Left lung (tissue), 10 donors: ENCODE results near the gene SLC6A9. TPM values are rescaled to one million over a fixed set of nuclear protein-coding genes. Genes with fewer than 3 reads are reported as not detected.

ENCODE experiments used
- ATAC-seq: fragments of 200-7000 bp; cut with Tn5 transposase; one replicate; pipeline ENCODE4 v1.9.1; 2020; ENCODE audit warnings: moderate library complexity
- DNase-seq, 4 donors: peaks; one replicate each; pipeline ENCODE4 v3.0.0-alpha.2; 2013 to 2020
- H3K27ac ChIP-seq, 2 donors: fragments of 200-600 bp; sonication (generic) in 1 of 2; one replicate each; pipeline versions ENCODE4 v1.5.0 to v1.8.0; 2020 to 2021
- H3K27me3 ChIP-seq, 2 donors: fragments of 200-600 bp; sonication (generic) in 1 of 2; one replicate each; pipeline versions ENCODE4 v1.5.0 to v1.8.0; 2020 to 2021
- H3K36me3 ChIP-seq, 2 donors: fragments of 200-600 bp; sonication (generic) in 1 of 2; one replicate each; pipeline versions ENCODE4 v1.5.0 to v1.8.0; 2020 to 2021
- H3K4me1 ChIP-seq, 2 donors: fragments of 200-600 bp; one replicate each; pipeline ENCODE4 v1.8.0; 2021
- H3K4me3 ChIP-seq, 2 donors: fragments of 200-600 bp; sonication (generic) in 1 of 2; one replicate each; pipeline versions ENCODE4 v1.5.0 to v1.8.0; 2020 to 2021; ENCODE audit warnings: mild to moderate bottlenecking in 1 of 2
- H3K9me3 ChIP-seq, 2 donors: fragments of 200-600 bp; sonication (generic) in 1 of 2; one replicate each; pipeline versions ENCODE4 v1.5.0 to v1.8.0; 2020 to 2021
- intact Hi-C, 2 donors: fragments of 100-400 bp; cut with DNase I; formaldehyde crosslinking; loops; one replicate each; pipeline versions ENCODE4 v1.11.2 to v1.14.2; 2022
- polyA plus RNA-seq, 6 donors: library from polyadenylated mRNA; unstranded; fragments of 120-200 nt; gene quantifications; one replicate each; pipeline ENCODE4 v1.2.1, GENCODE V29; 2013; ENCODE audit not compliant: insufficient read length in 6 of 6
- total RNA-seq, 2 donors: library from RNA; stranded (reverse); fragmentation: NEBNext Ultra II Directional; extraction: Animal tissue kit (Norgen Biotek cat#: 25700); gene quantifications; one replicate each; pipeline ENCODE4 v1.2.1, GENCODE V29; 2021
- TF ChIP-seq, protein P1 (sequence below), 2 donors: fragments of 200-600 bp; sonication (generic) in 1 of 2; IDR thresholded peaks; one replicate each; pipeline versions ENCODE4 v1.5.0 to v1.8.0; 2021; ENCODE audit warnings: antibody characterized with exemption in 2 of 2
- donor health status: DM: no; HTN: yes; CAD: no.
- donor health status: DM: no; HTN: no; CAD: no.

The SLC6A9 gene
- total and polyA plus RNA-seq, 8 donors = 10.9 to 28.5 (median 14.6) TPM

DNA sequence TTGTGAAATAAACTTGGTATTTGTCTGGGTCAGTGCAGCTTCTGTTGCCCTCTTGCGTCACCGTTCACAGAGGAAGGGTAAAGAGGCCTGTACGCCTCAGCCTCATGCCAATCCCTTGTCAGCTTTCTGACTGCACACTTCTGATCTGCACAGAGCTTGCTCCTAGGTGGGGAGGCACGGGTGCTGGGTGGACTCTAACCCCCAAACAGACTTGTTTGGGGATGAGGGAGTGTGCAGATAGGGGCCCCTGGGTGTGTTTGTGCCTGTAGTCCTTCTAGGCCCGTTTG lies 53.1 kb downstream of the SLC6A9 start:
- DNase-seq = no peak
- H3K36me3 ChIP-seq = peaks cover 5 to 26% of the 10 kb centered on the region in 2 donors
- intact Hi-C loops = no loop called here
- H3K27ac ChIP-seq = no peak overlapping the region
- H3K27me3 ChIP-seq = no peaks in the 10 kb centered on the region
- ATAC-seq = no peak
- peaks cover 36 to 80% of the 10 kb centered on the region in 2 donors for H3K4me1 ChIP-seq
- TF ChIP-seq, protein P1, sequence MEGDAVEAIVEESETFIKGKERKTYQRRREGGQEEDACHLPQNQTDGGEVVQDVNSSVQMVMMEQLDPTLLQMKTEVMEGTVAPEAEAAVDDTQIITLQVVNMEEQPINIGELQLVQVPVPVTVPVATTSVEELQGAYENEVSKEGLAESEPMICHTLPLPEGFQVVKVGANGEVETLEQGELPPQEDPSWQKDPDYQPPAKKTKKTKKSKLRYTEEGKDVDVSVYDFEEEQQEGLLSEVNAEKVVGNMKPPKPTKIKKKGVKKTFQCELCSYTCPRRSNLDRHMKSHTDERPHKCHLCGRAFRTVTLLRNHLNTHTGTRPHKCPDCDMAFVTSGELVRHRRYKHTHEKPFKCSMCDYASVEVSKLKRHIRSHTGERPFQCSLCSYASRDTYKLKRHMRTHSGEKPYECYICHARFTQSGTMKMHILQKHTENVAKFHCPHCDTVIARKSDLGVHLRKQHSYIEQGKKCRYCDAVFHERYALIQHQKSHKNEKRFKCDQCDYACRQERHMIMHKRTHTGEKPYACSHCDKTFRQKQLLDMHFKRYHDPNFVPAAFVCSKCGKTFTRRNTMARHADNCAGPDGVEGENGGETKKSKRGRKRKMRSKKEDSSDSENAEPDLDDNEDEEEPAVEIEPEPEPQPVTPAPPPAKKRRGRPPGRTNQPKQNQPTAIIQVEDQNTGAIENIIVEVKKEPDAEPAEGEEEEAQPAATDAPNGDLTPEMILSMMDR (IDR thresholded peaks at IDR 0.05) = no peak
- no peaks in the 10 kb centered on the region for H3K9me3 ChIP-seq
- H3K4me3 ChIP-seq = peak overlapping the region in 1 of 2 donors; percentile 45

DNA sequence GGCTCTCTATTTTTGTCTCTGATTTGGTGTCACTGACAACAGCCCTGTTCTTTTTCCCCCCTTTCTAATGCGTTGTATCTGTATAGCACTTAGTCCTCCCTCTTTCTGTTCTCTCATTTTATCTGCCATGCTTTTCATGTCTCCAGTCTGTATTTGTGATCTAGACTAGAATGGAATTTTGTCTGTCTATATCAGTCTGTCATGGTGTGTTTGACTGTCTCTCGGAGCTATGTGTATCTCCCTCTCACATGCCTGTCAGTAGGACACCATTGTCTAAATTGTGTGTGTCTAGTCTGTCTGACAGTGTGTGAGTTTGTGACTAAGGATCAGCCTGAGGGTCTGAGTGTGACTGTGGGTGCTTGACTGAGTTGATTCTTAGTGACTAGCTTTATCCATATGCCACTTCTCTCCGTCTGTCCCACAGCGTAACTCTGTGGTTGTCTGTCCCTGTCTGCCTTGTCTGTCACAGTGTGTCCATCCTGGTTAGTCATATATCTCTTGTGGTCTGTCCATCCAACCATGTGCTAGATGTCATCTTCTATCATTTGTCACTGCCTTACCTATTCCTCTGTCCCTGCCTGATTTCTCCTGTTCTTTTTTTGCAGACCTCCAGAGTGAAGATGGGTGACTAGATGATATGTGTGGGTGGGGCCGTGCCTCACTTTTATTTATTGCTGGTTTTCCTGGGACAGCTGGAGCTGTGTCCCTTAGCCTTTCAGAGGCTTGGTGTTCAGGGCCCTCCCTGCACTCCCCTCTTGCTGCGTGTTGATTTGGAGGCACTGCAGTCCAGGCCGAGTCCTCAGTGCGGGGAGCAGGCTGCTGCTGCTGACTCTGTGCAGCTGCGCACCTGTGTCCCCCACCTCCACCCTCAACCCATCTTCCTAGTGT lies 53.6 kb downstream of the SLC6A9 start:
- intact Hi-C loops = no loop called here
- peak overlapping the region in 1 of 2 donors; percentile 87 for H3K4me3 ChIP-seq

DNA sequence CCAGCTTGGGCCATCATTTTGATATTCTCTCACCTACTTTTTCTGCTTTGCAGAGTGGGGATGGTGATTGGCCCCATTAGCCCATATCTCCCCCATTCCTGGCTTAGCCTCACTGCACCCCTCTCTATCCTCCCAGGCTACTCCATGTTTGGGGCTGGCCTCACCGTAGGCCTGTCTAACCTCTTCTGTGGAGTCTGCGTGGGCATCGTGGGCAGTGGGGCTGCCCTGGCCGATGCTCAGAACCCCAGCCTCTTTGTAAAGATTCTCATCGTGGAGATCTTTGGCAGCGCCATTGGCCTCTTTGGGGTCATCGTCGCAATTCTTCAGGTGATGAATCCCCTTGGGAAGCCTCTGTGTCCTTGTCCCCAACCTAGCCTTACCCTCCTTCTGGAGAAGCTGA lies 54.4 kb downstream of the SLC6A9 start:
- H3K4me1 ChIP-seq = peaks cover 36 to 69% of the 10 kb centered on the region in 2 donors
- H3K4me3 ChIP-seq = peak overlapping the region in 1 of 2 donors; percentile 87
- no peak for ATAC-seq
- no peaks in the 10 kb centered on the region for H3K9me3 ChIP-seq
- H3K27ac ChIP-seq = no peak overlapping the region
- DNase-seq = no peak
- peaks cover 5 to 38% of the 10 kb centered on the region in 2 donors for H3K36me3 ChIP-seq
- no peaks in the 10 kb centered on the region for H3K27me3 ChIP-seq
- intact Hi-C loops = no loop called here
- TF ChIP-seq, protein P1 (IDR thresholded peaks at IDR 0.05) = no peak

More for the DNA sequence above, 53.6 kb downstream of the SLC6A9 start:
- Histone ChIP-seq H3K27ac (no peak overlapping the region), H3K4me1 (peaks cover 36 to 74% of the 10 kb centered on the region in 2 donors), H3K27me3 (no peaks in the 10 kb centered on the region), H3K9me3 (no peaks in the 10 kb centered on the region), H3K36me3 (peaks cover 5 to 32% of the 10 kb centered on the region in 2 donors)
- ATAC-seq (no peak), DNase-seq (peak in 1 of 4 donors; percentile 41)
- TF ChIP-seq, protein P1 (IDR thresholded peaks at IDR 0.05) = no peak

DNA sequence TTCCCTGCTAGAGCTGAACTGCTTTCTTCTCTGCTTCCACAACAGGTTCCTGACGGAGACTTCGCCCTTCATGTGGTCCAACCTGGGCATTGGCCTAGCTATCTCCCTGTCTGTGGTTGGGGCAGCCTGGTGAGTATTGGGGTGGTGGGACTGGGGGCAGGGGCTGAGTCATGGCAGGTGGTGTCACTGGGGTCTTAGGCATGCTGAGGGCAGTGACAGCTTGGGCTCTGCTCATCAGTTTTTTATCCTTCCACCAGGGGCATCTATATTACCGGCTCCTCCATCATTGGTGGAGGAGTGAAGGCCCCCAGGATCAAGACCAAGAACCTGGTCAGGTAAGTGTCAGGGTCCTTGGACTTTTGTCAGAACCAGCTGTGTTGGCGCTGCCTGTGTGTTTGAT lies 55.2 kb downstream of the SLC6A9 start:
- intact Hi-C loops = no loop called here
- Histone ChIP-seq H3K4me1 (peaks cover 36 to 68% of the 10 kb centered on the region in 2 donors), H3K27me3 (no peaks in the 10 kb centered on the region), H3K27ac (peak overlapping the region in 1 of 2 donors; percentile 99), H3K4me3 (peak overlapping the region; percentile 87 to 98), H3K36me3 (peaks cover 5 to 38% of the 10 kb centered on the region in 2 donors), H3K9me3 (no peaks in the 10 kb centered on the region)
- TF ChIP-seq, protein P1 (IDR thresholded peaks at IDR 0.05) = no peak
- DNase-seq = no peak
- ATAC-seq = no peak

DNA sequence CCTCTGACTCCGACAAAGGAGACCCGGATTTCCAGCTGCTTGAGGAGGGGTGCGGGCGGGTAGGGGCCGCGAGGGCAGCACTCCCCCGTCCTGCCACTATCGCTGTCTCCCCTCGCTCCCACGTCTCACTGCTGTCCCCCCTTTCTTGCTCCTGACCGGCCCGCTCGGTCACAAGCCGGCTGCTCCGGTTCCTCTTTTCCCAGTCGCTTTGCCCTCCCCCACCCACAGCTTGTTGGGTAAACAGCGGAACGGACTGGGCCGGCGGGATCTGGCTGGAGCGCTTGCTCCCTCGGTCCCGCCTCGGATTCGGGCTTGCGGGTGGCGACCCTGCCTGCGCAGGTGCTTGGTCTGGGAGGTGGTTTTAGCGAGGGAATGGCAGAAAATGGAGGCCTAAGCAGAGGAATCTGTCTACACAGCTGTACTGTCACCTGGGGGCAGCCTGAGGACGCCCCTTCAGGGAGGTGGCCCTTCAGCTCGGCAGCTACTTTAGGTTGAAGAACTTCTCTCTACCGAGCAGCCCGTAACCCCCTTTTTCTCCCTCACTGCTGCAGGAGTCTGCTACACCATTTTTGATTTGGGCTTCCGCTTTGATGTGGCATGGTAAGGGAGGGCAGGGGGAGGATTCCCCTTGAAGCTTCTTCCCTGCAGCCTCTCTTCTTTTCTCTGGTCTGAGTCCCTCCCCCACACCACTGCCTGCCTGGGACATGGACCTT lies 55.9 kb downstream of the SLC6A9 start:
- TF ChIP-seq, protein P1 (IDR thresholded peaks at IDR 0.05) = no peak
- peak overlapping the region; percentile 90 to 99 for H3K27ac ChIP-seq
- H3K4me3 ChIP-seq = peak overlapping the region; percentile 87 to 98
- peak in 3 of 4 donors; percentile 53 to 94 (median 90) for DNase-seq
- intact Hi-C loops = no loop called here
- peaks cover 36 to 68% of the 10 kb centered on the region in 2 donors for H3K4me1 ChIP-seq
- H3K27me3 ChIP-seq = no peaks in the 10 kb centered on the region
- peaks cover 5 to 38% of the 10 kb centered on the region in 2 donors for H3K36me3 ChIP-seq
- ATAC-seq = peak; percentile 64
- no peaks in the 10 kb centered on the region for H3K9me3 ChIP-seq
